Inferior parietal cortex (tissue), 1 donor: ENCODE data around the gene SPOCK3.
"Not testable (repeated sequence)": the region's sequence is repeated elsewhere in the genome, so short reads cannot be mapped to it uniquely, and the experiment has no call there.

Experiments used
- DNase-seq: peaks from one replicate; pipeline ENCODE4 v3.0.0-alpha.2; 2016; ENCODE audit errors: extremely low spot score

Gene SPOCK3

DNA sequence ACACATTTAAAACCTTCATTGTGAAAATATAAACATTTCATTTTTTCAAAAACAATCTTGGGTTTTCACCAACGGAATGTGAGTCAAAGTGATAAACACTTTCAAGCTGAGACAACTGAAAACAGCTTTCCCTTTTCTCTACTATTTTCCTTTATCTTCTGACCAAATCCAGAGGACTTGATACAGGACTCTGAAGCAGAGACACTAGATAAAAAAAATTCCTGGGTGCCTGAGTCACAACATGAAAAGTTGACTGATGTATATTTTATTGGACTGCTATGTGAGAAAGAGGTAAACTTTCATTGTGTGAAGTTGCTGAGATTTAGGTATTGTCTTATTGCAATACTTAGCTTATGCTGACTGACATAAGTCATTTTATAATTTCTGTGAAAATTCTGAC, 411.2 kb downstream of the SPOCK3 start:
- DNase-seq = no peak

DNA sequence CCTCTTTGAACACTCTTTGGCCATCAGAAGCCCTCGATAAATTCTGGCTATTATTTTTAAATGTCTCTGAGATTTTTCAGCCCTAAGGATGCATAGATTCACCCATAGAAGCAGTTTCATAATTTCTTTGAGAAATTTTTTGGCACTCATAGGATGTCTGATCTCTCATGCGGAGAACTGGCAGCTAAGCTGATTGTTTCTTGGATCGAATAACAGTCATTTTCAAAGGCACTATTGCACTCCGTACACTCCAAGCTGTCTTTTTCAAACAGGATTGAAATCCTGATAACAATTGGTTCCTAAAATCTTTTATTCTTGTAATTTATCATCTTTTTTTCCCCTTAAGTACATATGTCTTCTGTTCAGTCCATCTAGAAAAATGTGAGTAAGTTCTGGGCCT, 411.9 kb downstream of the SPOCK3 start:
- DNase-seq = no peak

DNA sequence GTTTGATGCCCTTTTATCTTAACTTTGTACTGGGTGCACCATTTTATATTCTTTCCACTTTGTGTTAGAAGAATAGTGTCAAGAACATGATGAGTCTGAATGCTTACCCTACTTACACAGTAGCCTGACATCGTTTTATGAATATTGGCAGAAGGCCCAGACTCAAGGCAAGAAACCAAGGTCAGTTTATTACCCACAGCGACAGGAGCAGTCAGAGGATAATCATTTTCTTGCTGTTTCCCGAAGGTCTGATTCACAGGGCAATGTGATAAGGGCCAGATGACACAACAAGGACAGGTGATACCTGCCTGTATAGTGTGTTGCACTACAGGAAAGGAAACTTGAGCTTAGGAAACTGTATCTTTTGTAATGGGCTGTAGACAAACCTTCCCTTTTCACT, 417.4 kb downstream of the SPOCK3 start:
- no peak for DNase-seq

DNA sequence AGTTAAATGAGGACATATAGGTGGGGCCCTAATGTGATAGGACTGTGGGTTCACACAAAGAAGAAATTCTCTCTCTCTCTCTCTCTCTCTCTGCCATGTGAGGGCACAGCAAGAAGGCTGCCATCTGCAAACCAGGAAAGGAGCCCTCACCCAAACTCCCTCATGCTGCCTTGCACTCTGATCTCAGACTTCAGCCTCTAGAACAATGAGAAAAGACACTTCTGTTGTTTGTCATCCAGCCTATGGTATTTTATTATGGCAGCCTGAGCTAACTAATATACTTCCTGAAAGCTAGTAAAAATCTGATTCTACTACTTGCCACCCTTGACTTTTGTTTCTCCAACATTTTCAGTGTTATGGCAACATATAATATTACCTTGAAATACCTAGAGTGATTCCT, 425.9 kb downstream of the SPOCK3 start:
- DNase-seq = no peak

DNA sequence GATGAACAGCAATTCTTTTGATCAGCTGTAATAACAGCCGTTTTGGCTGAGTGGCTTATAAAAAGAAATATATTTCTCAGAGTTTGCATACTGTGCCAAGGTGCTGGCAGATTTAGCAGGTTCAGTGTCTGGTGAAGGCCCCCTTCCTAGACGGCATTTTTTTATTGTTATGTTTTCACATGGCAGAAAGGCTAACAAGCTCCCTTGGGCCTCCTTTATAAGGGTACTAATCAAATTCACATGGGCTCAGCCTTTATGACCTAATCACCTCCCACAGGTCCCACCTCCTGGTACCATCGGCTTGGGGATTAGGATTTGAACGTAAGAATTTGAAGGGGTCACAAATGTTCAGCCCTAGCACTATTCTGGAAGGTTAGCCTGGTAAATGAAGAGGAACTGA, 431.9 kb downstream of the SPOCK3 start:
- no peak for DNase-seq

DNA sequence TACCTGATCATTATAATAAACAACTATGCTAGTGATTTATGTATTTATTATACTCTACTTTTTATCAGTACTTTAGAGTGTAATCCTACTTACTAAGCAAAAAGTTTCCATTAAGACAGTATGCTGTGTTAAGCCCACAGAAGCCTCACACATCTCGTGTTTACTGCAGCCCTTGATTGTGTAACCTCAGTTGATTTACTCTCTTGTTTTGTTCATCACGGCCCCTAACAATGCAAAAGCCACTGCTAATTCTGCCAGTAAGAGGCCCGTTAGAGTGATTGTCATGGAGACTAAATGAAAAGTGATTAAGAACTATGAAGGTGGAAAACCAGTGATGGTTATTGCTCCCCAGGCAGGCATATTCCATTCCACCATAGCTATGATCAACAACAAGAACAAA, 436.2 kb downstream of the SPOCK3 start:
- no peak for DNase-seq

DNA sequence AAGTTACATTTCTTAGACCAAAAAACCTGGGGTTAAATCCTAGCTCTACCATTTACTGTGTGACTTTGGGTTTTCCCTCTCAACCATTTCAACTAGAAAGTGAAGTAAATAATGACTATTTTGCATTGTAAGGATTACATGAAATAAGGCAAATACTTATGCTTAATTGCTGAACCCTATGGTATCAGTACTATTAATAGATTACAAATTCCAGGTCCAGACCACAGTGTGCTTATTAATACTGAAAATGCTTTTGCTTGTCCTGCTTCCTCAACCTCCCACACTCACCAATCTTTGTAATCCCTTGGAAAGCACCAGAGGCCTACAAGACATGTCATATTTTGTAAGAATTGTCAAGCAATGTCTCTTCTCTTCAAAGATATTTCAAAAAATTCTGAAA, 456.5 kb downstream of the SPOCK3 start:
- DNase-seq = no peak

DNA sequence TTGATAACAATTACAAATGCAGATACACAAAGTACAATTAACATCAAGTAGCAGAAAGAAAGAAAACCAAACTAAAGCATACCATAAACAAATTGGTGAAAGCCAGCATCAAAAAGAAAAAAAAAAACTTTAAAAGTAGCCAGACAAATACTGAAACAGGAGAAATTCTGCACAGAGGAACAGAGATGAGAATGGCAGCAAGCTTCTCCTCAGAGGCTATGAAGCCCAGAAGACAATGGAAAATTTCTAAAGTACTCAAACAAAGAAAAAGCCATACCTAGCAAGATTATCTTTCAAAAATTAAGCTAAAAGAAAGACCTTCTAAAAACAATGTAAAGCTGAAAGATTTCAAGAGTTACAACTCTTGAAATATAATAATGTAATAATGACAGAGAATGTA, 471.3 kb downstream of the SPOCK3 start:
- no peak for DNase-seq

DNA sequence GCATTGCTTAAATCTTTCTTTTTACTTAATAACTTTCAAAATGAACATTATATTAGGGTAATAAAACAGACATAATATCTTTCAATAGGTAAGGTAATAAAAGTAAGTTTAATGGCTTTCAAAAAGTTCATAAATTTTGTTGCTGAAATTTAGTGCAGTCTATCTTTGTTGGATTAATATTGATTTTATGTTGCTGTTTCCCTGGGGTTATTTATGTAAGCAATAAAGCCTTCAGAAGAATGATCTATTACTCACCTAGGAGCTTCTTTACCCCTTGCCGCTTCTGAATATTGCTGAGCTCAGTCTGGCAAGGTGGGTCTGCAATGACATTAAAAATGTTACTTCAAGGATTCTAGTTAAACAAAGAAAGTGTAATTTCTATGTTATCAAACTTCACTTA, 492.6 kb downstream of the SPOCK3 start:
- DNase-seq = no peak

DNA sequence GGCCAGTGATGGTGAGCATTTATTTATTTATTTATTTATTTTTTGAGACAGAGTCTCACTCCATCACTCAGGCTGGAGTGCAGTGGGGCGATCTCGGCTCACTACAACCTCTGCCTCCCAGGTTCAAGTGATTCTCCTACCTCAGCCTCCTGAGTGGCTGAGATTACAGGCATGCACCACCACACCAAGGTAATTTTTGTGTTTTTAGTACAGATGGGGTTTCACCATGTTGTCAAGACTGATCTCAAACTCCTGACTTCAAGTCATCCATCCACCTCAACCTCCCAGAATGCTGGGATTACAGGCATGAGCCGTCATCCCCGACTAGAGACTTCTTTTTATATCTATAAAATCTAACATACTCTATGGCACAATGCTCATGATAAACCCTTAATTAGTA, 495.1 kb downstream of the SPOCK3 start:
- not testable (repeated sequence) for DNase-seq

DNA sequence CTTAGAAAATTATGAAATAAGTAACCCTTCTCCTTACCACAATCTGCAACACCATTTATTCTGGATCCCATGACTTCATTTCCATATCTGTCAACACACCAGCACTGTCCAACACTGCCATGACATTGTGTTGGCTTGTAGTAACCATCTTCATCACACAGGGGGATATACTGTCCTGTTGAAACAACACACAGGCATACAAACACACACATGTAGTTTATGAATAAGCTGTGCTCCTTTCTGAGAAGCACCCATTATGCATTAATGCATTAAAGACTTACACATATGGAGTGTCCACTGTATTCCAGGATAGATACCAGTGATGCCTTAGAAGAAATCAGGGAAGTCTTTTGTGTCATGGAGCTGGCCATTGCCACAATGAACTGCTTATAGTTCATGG, 496.9 kb downstream of the SPOCK3 start:
- no peak for DNase-seq

DNA sequence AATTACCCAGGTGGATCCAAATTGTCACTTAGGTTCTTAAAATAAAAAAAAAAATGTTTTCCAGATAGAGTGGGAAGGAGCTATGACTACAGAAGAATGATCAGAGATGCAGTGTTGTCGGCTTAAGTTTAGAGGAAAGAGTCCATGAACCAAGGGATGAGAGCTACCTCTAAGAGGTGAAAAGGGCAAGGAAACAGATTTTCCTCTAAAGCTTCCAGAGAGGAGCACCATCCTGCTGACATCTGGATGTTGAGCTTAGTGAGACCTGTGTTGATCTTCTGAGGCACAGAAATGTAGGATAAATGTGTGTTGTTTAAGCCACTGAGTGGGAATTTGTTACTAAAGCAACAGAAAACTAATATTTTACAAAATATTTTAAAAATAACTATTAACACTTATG, 498.7 kb downstream of the SPOCK3 start:
- DNase-seq = no peak

DNA sequence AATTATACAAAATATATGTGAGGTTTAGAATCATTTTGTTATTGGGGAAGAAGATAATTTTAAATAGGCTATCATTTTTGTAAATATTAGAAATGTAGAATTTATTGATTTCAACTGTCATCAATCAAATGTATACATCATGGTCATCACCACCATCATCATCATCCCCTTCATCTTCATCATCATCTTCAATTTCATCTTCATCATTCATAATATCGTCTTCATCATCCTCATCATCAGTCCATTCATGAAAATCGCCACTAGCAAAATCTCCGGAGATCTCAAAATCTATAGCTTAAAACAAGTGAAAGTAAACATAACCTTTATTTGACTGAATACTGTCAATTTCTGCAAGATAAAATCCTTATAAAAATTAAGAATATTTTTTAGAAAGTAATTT, 499.5 kb downstream of the SPOCK3 start:
- no peak for DNase-seq

DNA sequence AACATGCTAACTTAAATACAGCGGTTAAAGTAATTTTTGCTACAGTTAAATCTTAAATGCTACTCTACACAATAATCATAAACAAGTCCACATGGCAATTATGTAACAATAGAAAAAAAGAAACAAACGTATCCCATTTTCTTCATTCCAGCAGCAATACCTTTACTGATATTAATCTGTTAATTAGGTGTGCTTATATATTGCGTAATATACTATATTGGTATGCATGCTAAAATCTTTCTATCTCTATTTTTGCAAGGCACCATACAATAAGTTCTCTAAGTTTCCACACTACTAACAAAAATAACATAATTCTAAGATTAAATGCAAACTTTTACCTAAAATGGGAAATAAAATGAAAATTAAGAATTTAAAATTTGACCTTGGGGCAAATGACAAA, 500.6 kb downstream of the SPOCK3 start:
- DNase-seq = no peak

DNA sequence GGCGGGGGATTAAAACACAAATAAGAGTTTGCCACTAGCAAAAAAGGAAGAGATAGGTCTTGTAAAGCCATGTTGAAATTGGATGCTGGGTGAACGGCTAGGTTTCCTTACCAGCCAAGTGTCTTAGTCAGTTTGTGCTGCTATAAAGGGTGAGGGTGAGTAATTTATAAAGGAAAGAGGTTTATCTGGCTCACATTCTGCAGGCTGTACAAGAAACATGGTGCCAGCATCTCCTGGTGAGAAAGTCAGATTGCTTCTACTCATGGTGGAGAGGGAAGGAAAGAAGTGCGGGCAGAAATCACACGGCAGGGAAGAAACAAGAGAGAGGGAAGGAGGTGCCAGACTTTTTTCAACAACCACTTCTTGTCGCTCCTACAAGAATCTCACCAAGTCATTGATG, 507.5 kb downstream of the SPOCK3 start:
- no peak for DNase-seq

DNA sequence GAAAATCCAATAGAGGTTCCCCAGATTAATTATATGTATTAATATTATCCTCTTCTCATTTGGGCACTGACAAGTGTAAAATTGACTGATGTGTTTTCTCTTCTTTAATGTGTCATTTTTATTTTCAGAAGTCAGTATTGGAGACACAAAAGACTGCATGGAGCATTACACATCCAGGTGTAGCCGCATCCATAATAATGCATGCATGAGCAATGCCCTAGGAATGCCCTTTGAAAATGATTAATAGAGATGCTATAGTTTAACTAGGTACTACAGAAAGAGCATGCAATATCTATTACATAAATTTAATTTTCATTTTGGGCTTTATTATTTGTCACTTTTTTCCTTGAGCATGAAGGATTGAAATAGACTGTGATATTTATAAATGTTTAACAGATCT, 509.9 kb downstream of the SPOCK3 start:
- DNase-seq = no peak

DNA sequence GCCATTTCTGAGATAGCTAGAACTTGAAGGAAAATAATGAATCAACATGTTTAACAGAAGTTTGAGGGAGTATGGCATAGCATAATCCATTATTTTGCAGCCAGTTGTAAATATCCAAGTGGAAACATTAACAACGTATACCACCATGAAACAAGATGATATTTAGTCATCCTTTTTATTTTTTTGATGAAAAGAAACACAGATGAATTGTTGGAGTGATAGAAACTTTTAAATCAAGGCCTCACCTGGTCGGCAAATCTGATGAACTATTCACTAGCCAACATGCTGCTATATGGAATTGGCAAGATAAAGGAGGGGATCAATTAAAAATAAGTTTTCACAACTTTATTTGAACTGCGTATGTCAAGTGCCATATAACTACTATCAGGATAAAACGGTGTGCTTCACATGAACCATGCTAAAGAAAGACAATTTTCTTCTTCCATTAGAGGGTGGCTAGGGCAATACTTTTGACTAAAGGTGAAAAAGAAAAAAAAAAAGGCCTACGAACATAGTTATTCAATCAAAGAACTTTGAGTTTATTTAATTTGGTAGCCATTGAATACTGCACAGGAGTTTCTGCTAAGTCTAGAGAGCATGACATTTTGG, 510.7 kb downstream of the SPOCK3 start:
- DNase-seq = no peak

DNA sequence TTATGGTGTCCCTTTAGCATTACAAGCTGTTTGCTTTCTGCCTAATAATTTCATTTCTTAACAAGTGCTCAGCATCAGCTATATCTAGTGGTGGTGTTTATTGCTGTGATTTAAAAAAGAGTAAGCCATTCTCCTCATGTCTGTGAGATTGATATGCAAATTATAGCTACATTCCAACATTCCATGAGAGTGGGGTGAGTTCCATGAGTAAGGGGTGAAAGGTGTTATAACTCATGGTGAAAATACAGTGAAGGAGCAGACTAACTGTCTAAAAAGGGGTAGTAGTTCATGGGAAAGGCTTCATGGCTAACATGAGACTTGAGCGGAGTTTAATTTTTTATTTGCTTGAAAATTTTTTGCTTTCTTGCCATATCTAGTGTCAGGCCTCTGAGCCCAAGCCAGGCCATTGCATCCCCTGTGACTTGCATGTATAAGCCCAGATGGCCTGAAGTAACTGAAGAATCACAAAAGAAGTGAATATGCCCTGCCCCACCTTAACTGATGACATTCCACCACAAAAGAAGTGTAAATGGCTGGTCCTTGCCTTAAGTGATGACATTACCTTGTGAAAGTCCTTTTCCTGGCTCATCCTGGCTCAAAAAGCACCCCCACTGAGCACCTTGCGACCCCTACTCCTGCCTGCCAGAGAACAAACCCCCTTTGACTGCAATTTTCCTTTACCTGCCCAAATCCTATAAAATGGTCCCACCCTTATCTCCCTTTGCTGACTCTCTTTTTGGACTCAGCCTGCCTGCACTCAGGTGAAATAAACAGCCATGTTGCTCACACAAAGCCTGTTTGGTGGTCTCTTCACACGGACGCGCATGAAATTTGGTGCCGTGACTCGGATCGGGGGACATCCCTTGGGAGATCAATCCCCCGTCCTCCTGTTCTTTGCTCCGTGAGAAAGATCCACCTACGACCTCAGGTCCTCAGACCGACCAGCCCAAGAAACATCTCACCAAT, 518.3 kb downstream of the SPOCK3 start:
- not testable (repeated sequence) for DNase-seq

DNA sequence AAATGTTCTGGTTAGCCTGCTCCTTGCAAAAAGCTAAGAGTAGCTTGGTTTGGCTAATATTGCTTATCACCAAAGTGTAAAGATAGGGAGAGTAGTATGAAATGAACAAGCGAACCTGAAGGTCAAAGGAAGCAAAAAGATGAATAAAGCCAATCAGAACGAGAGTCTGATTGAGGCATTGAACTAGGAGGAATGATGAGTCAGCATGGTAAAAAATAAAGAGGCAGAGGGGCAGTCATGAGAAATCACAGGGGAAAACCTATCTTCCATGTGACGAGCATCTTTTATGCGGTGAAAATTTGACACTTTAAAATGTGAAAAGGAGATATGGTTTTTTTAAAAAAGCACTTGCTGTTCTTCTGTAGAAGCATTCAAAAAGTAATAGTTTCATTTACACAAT, 533.7 kb downstream of the SPOCK3 start:
- DNase-seq = no peak

DNA sequence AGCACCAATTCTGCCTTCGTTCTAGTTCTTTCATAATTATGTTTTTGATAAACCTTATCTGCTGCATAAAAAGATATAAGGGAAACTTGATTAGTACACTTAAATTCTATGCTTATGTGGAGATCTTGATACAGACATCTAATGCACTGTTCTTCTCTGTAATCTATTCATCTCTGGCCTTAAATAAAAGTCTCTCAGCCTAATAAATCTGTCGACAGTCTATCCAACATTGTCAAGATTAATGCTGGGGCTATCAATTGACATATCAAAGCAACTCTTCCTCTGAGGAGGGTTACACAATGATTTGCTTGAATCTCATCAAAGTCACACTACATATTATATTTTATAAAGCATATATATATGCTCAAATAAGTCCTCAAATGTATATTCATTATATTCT, 545.5 kb downstream of the SPOCK3 start:
- DNase-seq = no peak

DNA sequence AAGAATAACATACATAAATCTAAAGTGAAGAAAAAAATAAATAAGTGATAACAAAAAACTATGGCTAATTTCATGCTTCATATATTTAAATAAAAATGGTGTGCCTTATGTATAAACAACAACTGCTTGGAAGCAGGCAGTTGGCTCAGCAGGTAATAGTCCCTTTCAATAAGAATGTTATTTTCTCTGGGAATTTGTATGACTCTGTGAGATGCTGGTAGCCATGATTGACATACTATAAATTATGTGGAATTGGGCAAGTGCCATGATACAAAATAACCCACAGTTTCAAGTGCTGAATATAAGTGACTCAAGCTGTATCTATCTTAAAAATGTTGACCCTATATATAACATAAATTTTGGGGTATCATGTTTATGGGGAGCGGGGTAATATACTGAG, 546.5 kb downstream of the SPOCK3 start:
- no peak for DNase-seq
